Neural cell (in vitro differentiated cells): ENCODE data around the gene NKX2-3.

ENCODE experiments used
- EZH2 ChIP-seq: fragments of 200-600, 300-800 bp; shearing (Covaris generic), sonication (generic); IDR thresholded peaks from 2 replicates; pipeline ENCODE4 v1.6.1; 2014; ENCODE audit warnings: antibody characterized with exemption, low read length, borderline replicate concordance, mild to moderate bottlenecking; ENCODE audit not compliant: insufficient read depth, poor library complexity, severe bottlenecking
- POLR2AphosphoS5 ChIP-seq: IDR thresholded peaks from 2 replicates; pipeline ENCODE4 v1.6.1; 2012
- REST ChIP-seq: IDR thresholded peaks from 2 replicates; pipeline ENCODE4 v1.6.1; 2012; ENCODE audit warnings: borderline replicate concordance
- TF ChIP-seq, protein P1 (sequence below): fragments of 450-650 bp; IDR thresholded peaks from 2 replicates; pipeline ENCODE4 v1.5.1; 2014; ENCODE audit warnings: antibody characterized with exemption, mild to moderate bottlenecking, moderate library complexity; ENCODE audit not compliant: poor library complexity, severe bottlenecking

DNA sequence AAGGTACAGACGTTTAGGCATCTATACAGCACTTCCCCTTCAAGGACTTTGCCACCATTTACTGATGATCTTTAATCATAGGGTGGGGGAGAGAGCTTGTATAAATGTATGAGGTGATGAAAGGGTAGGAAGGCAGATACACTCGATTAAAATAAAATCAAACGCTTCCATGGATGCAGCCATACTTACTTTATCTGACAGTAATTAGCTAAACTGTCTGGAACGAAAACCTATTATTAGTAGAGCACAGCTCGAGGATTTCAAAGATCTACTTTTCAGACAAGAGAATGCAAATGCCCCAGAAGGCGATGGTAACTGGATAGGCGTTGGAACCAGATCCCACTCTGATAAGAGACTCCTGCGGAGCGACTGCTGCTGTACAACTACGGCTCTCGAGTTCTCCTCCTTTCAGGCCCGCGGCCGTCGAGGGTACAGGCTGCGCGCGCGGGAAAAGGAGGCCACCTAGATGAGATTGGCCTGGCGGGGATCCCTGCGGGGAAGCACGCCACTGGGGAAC, 3.1 kb upstream of the NKX2-3 start:
- TF ChIP-seq, protein P1, sequence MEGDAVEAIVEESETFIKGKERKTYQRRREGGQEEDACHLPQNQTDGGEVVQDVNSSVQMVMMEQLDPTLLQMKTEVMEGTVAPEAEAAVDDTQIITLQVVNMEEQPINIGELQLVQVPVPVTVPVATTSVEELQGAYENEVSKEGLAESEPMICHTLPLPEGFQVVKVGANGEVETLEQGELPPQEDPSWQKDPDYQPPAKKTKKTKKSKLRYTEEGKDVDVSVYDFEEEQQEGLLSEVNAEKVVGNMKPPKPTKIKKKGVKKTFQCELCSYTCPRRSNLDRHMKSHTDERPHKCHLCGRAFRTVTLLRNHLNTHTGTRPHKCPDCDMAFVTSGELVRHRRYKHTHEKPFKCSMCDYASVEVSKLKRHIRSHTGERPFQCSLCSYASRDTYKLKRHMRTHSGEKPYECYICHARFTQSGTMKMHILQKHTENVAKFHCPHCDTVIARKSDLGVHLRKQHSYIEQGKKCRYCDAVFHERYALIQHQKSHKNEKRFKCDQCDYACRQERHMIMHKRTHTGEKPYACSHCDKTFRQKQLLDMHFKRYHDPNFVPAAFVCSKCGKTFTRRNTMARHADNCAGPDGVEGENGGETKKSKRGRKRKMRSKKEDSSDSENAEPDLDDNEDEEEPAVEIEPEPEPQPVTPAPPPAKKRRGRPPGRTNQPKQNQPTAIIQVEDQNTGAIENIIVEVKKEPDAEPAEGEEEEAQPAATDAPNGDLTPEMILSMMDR = no peak
- TF ChIP-seq POLR2AphosphoS5 = no peak
- TF ChIP-seq REST = no peak
- TF ChIP-seq EZH2 = no peak
